ENCODE results near the gene EFS.

The EFS gene

DNA sequence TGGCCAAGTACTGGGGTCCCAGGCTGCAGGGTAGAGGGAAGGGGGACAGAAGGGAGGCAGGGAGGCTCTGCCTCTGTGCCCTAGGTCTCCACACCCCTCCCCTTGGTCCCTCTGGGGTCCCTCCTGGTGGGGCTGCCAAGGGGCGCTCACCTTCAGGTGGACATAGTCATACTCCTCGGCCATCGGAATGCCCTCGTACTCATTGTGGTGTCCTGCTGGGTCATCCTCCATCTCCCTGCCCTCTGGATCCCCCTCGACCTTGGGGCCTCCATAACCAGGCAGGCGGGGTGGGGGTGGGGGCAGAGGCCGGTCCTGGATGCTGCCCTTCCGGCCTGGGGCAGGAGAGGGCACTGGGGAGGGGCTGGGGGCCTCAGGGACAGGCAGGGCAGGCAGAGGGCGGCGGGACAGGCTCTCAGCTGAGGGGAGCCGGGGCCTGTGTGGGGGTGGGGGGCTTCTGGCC, 5.8 kb downstream of the EFS start:
- DNase-seq (ENCODE audit: low read depth in 2 of 2, low spot score in 1 of 2): no peak

DNA sequence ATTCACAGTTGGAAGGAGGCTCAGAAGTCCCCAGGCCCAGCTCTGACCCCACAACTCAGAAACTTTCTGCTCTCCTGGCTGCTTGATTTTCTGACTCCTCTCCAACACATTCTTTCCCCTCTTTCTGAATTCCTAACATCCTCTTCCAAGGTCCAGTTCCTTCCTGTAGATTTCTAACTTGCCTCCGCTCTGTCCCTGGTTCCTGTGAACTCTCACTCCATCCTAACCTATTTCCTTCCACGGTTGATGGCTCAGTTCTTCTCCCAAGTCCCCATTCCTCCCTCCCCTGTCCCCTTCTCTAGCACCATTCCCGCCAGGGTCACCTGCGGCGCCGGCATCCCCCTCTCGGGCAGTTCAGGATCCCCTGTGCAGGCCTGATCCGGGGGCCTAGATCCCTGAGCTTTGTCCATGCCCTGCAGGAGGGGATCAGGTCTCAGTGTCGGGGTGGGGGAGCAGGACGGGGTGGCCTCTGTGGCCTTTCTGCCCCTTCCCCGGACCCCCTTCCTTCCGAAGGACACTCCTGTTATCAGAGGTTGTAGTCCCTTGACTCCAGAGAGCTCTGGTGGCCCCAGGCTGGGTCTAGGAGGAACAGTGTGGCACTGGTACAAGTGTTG, 6.3 kb downstream of the EFS start:
- DNase-seq (ENCODE audit: low read depth in 2 of 2, low spot score in 1 of 2): no peak

DNA sequence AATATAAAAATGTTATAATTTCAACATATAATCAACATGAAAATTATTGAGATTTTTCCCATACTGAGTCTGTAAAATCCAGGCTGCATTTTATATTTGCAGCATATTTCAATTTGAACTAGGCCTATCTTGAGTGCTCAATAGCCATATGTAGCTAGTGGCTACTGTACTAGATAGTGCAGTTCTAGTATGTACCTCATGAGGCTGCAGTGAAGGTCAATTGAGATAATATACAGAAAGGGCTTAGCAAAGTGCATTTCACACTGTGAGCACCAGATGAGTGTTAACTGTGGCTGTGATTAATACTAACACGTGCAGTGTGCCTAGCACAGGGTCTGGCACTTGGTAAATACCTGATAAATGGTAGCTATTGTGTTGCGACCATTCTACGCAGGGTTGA, 6.9 kb downstream of the EFS start:
- no peak for DNase-seq (ENCODE audit: low read depth in 2 of 2, low spot score in 1 of 2)

DNA sequence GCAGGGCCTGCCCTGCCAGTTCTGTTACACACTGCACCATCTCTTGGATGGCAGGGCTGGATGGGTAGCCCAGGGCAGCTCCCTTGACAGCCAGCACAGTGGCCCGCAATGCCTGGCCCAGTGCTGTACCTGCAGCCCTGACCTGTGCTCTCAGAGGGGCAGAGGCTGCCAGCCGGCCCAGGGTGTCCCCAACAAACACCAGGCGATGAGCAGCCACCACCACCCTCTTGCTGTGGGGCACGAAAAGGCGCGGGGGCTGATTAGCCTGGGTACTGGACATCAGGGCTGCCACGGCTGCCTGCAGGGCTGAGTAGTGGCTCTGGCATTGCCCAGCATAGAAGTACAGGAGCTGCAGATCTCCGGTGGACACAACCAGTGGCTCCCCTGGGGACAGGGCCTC, 7.7 kb downstream of the EFS start:
- DNase-seq (ENCODE audit: low read depth in 2 of 2, low spot score in 1 of 2): no peak

DNA sequence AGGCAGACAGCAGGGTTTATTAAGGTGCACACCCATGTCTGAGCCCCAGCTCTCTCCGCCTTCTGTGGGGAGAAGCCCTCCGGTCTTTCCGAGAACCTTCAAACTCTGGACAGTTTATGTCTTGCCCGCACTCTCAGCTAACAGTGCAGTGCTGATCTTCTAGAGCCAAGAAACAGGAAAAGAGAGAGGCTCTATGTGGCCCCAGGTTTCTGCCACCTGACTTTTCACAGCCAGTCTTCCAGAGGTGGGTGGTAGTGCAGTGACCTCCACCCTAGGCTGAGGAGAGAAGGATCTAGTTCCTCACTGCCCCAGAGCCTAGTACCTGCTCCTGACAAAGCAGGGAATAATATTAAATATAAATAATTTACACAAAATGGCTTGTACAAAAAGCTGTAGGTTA, 8.3 kb downstream of the EFS start:
- no peak for DNase-seq (ENCODE audit: low read depth in 2 of 2, low spot score in 1 of 2)

DNA sequence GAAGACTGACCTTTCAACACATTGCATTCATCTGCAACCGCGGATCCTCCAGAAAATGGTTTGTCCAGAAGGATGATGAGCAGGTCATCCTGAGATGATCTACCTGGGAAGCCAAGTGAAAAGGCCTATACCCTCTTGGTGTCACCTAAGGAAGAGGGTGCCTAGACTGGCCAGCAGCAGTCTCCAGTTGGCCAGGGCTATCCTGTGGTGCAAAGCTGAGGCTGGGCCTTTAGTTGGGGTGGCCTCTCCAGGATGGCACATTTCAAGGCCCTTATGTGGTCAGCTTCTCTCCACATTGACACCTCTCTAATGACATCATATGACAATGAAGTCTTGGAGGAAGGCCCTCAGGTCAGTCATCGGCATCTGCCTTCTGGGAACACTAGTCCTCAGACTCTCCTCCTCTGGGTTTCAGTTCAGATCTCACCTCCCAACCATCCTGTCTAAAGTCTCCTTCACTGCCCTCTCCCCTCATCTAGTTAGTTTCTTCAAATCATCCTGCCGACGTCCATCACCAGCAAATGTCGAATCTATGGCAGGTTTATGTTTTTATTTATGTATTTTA, 9.0 kb downstream of the EFS start:
- no peak for DNase-seq (ENCODE audit: low read depth in 2 of 2, low spot score in 1 of 2)

DNA sequence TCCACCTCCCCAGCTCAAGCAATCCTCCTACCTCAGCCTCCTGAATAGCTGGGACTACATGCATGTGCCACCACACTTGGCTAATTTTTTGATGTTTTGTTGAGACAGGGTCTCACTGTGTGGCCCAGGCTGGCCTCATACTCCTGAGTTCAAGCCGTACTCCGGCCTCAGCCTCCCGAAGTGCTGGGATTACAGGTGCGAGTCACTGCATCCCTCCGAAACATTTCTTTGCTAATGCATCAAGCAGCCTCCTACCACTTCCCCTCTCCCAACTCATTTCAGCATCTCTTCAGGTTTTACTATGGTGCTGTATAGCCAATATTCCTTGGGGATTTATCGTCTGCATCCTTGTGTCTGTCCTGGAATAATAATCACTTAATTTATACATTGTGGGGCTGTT, 10.0 kb downstream of the EFS start:
- DNase-seq (ENCODE audit: low read depth in 2 of 2, low spot score in 1 of 2): no peak

DNA sequence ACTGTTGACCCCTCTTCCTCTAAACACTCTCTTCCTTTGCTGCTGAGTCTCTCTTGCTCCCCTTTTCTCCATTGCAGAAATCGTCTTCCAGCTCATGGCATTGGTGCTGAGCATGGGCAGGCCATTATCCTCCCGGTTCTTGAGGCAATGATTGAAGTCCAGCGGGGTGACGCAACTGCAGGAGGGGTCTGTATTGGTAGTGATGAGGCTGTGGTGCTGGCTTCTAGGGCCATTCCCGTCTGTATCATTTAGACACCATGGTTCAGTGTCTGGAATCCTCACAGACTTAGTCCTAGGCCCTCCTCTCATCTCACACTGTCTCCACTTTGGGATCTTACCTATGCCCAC, 11.6 kb downstream of the EFS start:
- DNase-seq (ENCODE audit: low read depth in 2 of 2, low spot score in 1 of 2): no peak

DNA sequence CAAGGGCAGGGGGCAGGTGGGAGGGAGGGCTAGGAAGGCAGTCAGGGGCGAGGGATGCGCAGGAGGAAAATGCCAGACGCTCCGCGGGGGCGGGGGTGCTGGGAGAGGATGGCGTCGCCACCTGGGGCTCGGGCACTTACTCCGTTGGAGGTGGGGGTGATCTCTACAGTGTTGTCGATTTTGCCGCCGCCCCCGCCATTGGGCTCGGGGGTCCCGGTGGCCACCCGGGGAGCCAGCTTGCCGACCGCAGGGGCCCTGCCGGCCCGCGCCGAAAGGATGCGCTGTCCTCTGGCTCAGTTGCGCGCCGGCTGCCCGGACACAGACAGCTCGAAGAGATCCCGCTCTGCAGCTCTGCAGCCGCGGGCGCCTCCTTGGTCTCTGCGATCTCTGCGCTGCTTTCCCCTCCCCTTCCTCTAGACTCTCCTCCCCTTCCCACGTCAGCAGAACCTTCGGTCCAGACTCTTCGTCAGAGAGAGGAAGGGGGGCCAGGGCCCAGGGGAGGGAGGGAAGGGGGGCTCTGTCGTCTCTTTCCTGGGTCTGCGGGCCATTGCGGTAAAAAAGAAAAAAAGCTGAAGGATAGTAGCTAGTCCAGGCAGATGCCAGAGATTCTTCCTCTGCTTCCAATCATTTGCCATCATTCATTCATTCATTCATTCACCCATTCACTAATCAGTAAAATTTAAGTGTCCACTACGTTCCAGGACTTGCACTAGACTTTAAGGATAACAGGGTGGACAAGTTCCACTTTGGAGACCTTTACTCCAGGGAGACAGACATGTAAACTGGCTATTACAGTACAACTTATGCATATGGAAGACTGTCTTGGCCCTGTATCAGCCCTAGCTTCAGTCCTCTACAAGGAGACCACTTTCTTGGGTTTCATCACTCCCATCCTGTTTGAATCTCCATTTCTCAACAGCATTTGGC, 12.2 kb downstream of the EFS start, which contains the start of gene SLC22A17:
Gene SLC22A17 (minus strand): TSS at position 382 of the 927 bp plus-strand sequence.
- DNase-seq (ENCODE audit: low read depth in 2 of 2, low spot score in 1 of 2): peak; percentile 5 to 18

DNA sequence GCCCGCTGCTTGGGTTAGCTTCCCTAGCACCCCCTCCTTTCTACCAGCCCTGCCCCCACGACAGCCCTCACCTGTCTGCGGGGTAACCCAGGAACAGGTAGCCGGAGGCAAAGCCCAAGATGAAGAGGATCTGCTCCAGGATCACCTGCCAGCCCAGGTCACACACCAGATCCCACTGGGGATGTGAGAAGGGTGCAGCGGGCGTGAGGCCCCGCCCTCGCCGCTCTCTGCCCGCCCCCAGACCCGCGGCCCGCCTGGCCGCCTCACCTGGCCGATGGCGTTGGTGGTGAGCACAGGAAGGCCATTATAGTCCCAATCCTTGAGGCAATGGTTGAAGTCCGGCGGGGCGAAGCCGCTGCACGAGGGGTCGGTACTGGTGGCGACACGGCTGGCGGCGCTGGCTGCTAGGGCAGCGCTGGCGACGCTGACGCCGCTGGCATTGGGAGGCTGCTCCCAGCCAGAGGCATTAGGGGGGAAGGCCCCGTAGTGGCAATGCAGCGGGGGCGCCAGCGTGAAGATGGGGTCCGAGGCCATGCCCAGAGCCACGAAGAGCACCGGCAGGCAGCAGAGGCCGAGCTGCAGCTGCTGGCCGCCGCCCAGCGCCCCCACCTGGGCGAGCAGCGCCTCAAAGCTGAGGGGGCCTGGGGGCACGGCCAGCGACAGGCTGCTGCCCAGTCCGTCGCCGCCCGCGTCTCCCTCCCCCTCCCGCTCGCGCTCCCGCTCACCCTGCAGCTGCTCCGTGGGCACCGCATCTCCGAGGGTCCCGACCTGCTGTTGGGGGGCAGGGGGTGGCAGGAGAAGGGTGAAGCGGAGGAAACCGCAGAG, 13.1 kb downstream of the EFS start:
- no peak for DNase-seq (ENCODE audit: low read depth in 2 of 2, low spot score in 1 of 2)

DNA sequence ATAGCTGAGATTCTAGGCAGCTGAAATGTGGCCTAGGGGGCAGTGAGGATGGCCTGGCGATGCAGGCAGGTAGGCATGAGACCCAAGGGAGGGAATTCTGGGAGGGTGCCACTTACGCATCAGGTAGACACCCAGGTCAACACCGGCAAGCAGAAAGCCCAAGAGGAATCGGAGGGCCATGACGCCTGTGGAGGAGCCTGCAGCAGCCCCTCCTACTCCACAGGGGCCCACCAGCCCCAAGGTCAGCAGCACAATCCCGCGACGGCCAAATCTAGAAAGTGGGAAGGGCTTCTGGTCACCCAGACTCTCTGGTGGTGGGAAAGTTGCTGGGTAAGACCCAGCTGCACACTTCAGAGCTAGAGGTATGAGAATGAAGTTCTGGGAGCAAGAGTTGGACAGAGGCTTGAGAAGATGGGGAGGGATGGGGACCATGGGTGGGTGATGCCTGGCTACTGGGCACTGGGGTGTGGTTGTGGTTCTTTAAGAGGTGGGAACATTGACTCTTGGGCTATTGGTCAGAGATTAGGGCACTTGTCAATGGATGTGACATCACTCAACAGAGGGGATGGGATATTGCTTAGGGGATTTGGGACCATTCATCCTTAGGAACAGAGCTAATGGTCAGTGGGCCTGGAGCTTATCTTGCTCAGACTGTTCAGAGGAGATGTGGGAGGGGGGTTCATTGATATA, 15.7 kb downstream of the EFS start:
- DNase-seq (ENCODE audit: low read depth in 2 of 2, low spot score in 1 of 2): no peak

DNA sequence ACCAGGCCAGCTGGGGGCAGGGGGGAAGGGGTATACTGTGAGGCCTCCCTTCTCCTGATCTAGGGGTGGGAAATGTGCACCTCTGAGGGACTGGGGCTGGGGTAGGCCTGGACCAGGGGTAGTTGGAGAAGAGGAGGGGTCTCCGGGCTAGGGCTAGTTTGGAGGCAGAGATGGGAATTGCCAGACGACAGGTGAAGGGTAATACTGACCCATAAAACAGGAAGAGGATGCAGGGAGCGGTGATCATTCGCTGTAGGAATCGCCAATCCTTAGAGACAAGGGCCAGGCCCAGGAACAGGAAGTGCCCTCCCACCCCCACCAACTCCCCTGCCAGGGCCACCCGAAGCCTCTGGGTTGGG, 16.7 kb downstream of the EFS start:
- no peak for DNase-seq (ENCODE audit: low read depth in 2 of 2, low spot score in 1 of 2)

DNA sequence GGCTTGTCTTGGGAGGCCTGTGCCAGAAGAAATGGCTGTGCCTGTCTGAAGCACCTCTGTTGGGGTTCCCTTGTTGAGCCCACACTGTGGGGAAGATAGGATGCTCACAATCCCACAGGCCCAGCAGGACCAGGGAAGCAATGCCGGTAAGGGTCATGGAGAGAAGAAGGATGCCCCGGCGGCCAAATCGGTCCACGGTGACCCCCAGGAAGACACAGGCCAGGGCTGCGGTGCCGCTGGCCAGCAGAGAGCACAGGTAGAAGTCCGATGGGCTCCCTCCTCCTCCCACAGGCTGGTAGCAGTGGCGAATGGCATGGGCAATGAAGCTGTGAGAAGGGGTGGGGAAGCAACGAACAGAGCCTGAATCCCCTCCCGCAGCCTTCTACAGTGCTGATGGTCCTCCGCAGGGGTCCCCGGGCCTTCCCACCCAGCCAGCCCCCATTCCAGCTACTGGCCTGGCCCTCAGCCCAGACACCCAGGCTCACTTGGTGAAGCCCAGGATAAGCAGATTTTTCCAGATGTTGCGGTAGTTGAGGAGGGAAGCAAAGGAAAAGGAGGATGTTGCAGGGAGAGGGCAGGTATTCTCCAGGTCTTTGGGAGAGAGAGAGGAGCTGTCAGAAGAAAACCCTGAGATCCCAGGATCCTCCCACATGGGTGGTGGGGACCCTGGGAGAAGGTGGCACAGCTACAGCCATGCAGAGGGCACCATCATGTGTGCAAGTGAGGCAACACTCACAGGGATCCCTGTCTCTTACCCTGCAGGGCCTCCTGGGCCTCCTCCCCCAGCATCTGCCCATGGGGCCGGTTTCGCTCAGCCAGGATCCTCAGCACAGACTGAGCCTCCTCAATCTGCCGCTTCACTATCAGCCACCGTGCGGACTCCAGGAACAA, 17.3 kb downstream of the EFS start:
- no peak for DNase-seq (ENCODE audit: low read depth in 2 of 2, low spot score in 1 of 2)

DNA sequence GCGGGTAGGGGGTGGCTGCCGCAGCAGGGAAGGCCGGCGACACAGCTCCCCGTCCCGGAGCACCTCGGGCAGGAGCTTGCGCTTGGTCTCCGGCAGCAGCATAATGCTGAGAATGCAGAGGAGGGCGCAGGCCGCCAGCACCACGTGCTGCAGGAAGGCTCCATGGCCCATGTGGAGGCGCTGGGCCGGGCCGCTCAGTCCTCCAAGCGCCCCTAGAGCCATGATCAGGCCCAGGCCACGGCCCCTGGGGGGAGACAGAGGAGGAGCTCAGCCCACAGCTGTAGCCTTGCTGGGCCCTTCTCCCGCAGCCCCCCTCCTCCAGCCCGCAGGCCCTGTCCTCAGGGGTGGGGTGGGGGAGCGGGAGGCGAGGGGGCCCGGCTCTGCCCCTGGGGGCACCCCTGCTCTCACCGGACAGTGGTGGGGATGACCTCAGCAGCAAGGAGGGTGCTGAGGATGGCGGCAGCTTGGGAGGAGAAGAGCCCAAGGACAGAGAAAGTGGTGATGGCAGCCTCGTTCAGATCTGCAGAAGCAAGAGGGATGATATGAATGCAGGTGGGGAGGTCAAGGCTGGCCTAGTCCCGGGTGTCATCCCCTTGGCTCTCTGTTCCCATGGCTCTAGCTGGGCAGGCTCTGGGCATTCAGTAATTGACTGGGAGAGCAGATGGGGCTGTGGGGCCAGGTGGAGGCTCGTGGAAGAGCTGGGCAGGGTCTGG, 18.1 kb downstream of the EFS start:
- DNase-seq (ENCODE audit: low read depth in 2 of 2, low spot score in 1 of 2): no peak

DNA sequence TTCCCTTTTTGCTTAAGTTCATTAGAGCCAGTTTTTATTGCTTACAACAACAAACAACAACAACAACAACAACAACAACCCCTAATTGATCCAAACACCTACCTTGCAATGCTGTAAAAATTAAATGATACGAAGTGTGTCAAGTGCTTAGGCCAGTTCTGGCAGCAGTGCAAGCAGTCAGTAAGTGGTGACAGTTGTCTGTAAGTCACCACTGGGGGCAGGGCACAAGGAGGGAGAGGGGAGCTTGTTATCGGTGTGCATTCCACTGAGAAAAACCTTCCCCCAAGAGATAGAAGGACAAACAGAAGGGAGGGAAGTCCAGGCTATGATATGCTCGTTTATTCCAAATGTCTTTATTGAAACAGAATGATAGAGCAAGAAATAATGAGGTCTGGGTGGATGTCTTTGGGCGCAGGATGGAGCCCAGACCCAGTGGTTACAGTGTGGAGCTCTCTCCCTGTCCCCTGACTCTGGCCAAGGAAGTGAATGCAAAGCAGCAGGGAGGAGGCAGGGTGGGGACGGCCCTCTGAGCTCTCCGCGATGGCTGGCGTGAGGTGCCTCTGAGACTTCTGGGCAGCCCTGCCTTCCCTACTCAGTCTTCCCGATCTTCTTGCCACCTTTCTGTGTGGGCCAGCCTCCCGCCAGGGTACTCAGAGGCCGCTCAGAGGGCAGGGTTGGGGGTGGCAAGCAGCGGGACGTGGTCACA, 18.8 kb downstream of the EFS start:
- DNase-seq (ENCODE audit: low read depth in 2 of 2, low spot score in 1 of 2): no peak

DNA sequence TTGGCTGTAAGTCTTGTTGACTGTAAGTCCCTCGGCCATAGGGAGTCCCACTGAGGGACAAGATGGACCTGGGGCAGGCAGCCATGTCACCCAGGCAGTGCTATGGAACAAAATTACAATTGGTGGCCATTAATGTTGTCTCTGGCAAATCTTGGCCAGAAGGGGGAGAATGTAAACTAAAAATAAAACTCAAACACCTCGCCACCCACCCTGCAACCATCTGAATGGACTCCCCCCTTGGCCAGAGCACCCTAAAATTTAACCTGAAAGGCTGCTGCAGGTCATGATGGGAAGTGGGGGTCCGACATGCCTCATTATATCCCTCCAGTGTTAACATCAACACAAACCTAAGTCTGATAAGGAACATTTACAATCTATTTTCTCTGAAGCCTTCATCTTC, 20.5 kb downstream of the EFS start:
- no peak for DNase-seq (ENCODE audit: low read depth in 2 of 2, low spot score in 1 of 2)

DNA sequence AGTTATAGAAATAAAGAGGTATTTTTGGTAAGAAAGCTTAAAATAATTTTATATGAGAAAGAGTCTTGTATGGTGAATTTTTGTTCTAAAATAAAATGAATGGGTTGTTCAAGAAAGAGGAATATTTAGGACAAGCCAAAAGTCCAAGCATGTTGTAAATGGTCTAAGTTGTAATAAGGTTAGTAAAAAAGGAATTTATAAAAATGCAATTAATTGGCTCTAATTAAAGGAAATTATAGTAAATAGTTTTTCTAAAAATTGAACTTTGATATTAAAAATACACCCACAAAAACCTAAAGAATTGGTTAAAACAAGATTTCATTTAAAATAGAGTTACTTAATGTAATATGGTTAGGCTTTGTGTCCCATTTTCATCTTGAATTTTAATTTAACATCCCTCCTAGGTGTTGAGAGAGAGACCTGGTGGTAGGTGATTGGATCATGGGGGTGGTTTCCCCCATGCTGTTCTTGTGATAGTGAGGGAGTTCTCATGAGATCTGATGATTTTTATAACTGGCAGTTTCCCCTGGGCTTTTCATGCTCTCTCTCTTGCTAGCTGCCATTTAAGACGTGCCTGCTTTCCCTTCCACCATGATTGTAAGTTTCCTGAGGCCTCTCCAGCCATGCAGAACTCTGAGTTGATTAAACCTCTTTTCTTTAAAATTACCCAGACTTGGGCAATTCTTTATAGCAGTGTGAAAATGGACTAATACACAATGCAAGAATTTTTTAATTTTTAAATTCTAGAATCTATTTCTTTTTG, 25.3 kb downstream of the EFS start:
- DNase-seq (ENCODE audit: low read depth in 2 of 2, low spot score in 1 of 2): no peak

DNA sequence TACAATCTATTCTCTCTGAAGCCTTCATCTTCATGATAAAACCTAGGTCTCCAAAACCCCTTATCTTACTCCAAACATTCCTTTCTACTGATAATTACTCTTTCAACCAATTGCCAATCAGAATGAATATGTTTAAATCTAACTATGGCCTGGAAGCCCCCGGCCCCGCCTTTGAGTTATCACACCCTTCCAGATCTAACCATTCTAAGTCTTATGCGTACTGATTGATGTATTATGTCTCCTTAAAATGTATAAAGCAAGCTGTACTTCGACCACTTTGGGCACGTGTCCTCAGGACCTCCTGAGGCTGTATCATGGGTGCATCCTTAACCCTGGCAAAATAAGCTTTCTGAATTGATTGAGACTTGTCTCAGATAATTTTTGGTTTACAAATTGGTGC, 29.3 kb downstream of the EFS start:
- DNase-seq (ENCODE audit: low read depth in 2 of 2, low spot score in 1 of 2): no peak
